HepG2 (cell line): ENCODE measurements around the gene LRRC39. TPM values are rescaled to one million over a fixed set of nuclear protein-coding genes. Genes with fewer than 3 reads are reported as not detected.

ENCODE experiments used
- CBX5 ChIP-seq: sonication (generic); formaldehyde crosslinking; IDR thresholded peaks from 2 replicates; pipeline ENCODE4 v1.4.0; 2020; ENCODE audit warnings: missing genetic modification reagents, borderline replicate concordance
- FOXP4 ChIP-seq: sonication (generic); formaldehyde crosslinking; IDR thresholded peaks from 2 replicates; pipeline ENCODE4 v1.4.0; 2020; ENCODE audit warnings: missing genetic modification reagents
- GTF3A ChIP-seq: sonication (generic); formaldehyde crosslinking; conservative IDR thresholded peaks from 2 replicates; pipeline ENCODE4 v1.4.0; 2020; ENCODE audit warnings: mild to moderate bottlenecking, missing genetic modification reagents
- GZF1 ChIP-seq: sonication (generic); formaldehyde crosslinking; IDR thresholded peaks from 2 replicates; pipeline ENCODE4 v1.5.1; 2020; ENCODE audit warnings: mild to moderate bottlenecking, missing genetic modification reagents
- PHF5A ChIP-seq: IDR thresholded peaks from one replicate; pipeline ENCODE4 v1.6.1; 2018; ENCODE audit warnings: low read depth, missing genetic modification reagents; ENCODE audit not compliant: unreplicated experiment
- SNAPC2 ChIP-seq: sonication (generic); formaldehyde crosslinking; IDR thresholded peaks from 2 replicates; pipeline ENCODE4 v1.8.1; 2022; ENCODE audit warnings: mild to moderate bottlenecking, missing genetic modification reagents
- SP2 ChIP-seq: sonication (generic); formaldehyde crosslinking; IDR thresholded peaks from 2 replicates; pipeline ENCODE4 v1.5.1; 2020; ENCODE audit warnings: mild to moderate bottlenecking, missing genetic modification reagents
- TAF15 ChIP-seq: fragments of 200-400 bp; formaldehyde crosslinking; IDR thresholded peaks from one replicate; pipeline ENCODE4 v1.6.1; 2018; ENCODE audit warnings: mild to moderate bottlenecking, low read depth, low read length; ENCODE audit not compliant: poor library complexity, severe bottlenecking
- ZBTB3 ChIP-seq: sonication (generic); formaldehyde crosslinking; IDR thresholded peaks from 2 replicates; pipeline ENCODE4 v1.4.0; 2020; ENCODE audit warnings: low read depth, mild to moderate bottlenecking, moderate library complexity, missing genetic modification reagents, borderline replicate concordance
- ZFX ChIP-seq: sonication (generic); formaldehyde crosslinking; IDR thresholded peaks from 2 replicates; pipeline ENCODE4 v1.4.0; 2020; ENCODE audit warnings: mild to moderate bottlenecking, low read depth, missing genetic modification reagents, moderate library complexity
- ZNF253 ChIP-seq: sonication (generic); formaldehyde crosslinking; IDR thresholded peaks from 2 replicates; pipeline ENCODE4 v1.8.0; 2022; ENCODE audit warnings: mild to moderate bottlenecking, missing genetic modification reagents, borderline replicate concordance
- ZNF367 ChIP-seq: sonication (generic); formaldehyde crosslinking; IDR thresholded peaks from 2 replicates; pipeline ENCODE4 v1.4.0; 2020; ENCODE audit warnings: missing genetic modification reagents, borderline replicate concordance
- ZNF407 ChIP-seq: sonication (generic); formaldehyde crosslinking; IDR thresholded peaks from one replicate; pipeline ENCODE4 v1.5.1; 2020; ENCODE audit warnings: mild to moderate bottlenecking, missing genetic modification reagents; ENCODE audit errors: not compliant biosample characterization
- ZNF501 ChIP-seq: sonication (generic); formaldehyde crosslinking; IDR thresholded peaks from 2 replicates; pipeline ENCODE4 v1.5.1; 2020; ENCODE audit warnings: mild to moderate bottlenecking, moderate library complexity, missing genetic modification reagents
- ZNF558 ChIP-seq: sonication (generic); formaldehyde crosslinking; IDR thresholded peaks from 2 replicates; pipeline ENCODE4 v1.9.0; 2022; ENCODE audit warnings: mild to moderate bottlenecking, missing genetic modification reagents, borderline replicate concordance
- polyA plus RNA-seq, 8 experiments: library from polyadenylated mRNA; depleted of rRNA in 3 of 8; stranded (reverse) in 7 of 8; unstranded in 1 of 8; fragments of >200 nt; fragmentation: Illumina TruSeq in 4 of 8; extraction: Trizol in 4 of 8; gene quantifications; 2 replicates each; pipeline versions ENCODE4 v1.2.1 to v1.2.3, GENCODE V29; 2011 to 2016; ENCODE audit warnings: low read depth in 4 of 8, missing spikeins in 1 of 8, mixed read lengths in 1 of 8; ENCODE audit not compliant: insufficient read depth in 1 of 8
- total RNA-seq, 5 experiments: library from RNA; depleted of rRNA; stranded (reverse); fragments of >200 nt; fragmentation: Illumina TruSeq; extraction: Trizol; gene quantifications; 2 replicates each; pipeline ENCODE4 v1.2.3, GENCODE V29; 2016; ENCODE audit warnings: low read depth in 1 of 5

The LRRC39 gene
- total and polyA plus RNA-seq, 2 of the 13 experiments (the other 11 are each of a cell fraction or from before 2014, with no cell fraction given) = 0.07 to 0.32 TPM

DNA sequence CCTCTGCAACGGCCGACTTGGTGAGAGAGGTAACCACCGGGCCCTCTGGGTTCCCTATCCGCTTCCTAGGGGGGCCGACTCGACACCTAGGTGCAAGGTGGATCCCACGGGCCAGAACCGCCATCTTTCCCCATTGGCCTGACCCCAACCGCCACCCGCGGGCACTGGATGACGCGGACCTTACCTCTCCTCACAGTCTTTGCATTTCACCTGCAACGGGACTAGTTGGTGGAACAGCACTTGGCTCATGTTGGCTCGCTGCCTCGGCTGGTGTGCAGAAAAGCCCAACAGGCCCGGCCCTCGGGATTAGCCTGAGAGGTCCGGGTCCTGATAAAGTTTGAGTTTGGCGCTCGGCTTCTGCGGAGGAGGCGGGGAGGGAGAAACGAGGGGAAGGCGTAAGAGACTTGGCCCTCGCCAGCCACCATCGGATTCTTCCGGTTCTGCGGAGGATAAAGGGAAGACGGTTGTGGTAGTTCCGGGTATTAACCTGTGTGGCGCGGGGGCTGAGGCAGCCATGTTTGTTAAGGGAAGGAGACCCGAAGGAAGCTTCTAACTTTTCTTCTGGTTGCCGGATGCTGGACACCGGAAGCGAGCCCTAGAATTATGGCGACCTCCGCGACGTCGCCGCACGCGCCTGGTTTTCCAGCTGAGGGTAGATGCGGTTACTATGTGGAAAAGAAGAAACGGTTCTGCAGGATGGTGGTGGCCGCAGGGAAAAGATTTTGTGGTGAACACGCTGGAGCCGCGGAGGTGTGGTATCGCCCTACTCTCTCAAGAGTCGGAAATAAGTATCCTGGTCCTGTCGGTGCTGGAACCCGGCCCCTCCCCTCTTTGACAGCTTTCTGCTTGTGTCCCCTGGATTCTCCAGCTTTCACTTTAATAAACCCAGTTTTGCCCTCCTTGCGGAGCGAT is 45.2 kb downstream of the LRRC39 start, which contains the start of the genes SASS6 and TRMT13 (continued):
- TF ChIP-seq ZNF407 (peak; percentile 84), CBX5 (CRISPR knock-in tag) (peak; percentile 81; the same call in 1 of the 2 replicates), FOXP4 (peak; percentile 72), TAF15 (no peak), ZBTB3 (CRISPR knock-in tag) (no peak), SNAPC2 (CRISPR knock-in tag) (no peak), GZF1 (CRISPR knock-in tag) (peak; percentile 81; the same call in 1 of the 2 replicates), ZNF558 (CRISPR knock-in tag) (0 out of 2 replicates have a peak, but pooled peaks have one; percentile 46), ZNF367 (CRISPR knock-in tag) (no peak), ZNF253 (CRISPR knock-in tag) (peak; percentile 63; the same call in 1 of the 2 replicates), ZFX (CRISPR knock-in tag) (peak; percentile 83), GTF3A (CRISPR knock-in tag) (no peak), PHF5A (CRISPR knock-in tag) (peak; percentile 63), ZNF501 (CRISPR knock-in tag) (peak; percentile 97), SP2 (CRISPR knock-in tag) (peak; percentile 55; the same call in 1 of the 2 replicates)
